NCI-H345 treated with DMSO at 0.1 percent for 48 hours (cell line): ENCODE measurements around the gene NAXD.
"Not testable (repeated sequence)": the region's sequence is repeated elsewhere in the genome, so short reads cannot be mapped to it uniquely, and the experiment has no call there.

Experiments
- DNase-seq: peaks from one replicate; lab custom pipeline; 2025; ENCODE audit not compliant: unreplicated experiment; lab: John Stamatoyannopoulos, UW

The NAXD gene

DNA sequence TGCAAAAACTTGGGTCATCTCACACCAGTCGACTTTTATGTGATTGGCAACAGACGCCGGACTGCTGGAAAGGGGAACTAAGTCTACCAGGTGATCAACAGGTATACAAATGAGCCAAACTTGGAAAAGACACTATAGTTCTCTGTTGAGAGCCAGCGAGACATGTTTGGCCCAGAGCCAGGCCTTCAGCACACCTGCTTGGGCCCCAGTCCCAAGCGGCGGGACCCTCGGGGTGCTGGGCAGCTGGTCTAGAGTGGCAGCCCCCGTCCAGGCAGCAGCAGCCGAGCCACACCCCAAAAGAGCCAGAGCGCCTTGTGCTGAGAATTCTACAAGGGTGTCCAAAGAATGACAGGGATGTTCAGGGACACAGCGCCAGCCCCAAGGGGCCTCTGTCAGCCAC, 28.0 kb downstream of the NAXD start:
- no peak for DNase-seq

DNA sequence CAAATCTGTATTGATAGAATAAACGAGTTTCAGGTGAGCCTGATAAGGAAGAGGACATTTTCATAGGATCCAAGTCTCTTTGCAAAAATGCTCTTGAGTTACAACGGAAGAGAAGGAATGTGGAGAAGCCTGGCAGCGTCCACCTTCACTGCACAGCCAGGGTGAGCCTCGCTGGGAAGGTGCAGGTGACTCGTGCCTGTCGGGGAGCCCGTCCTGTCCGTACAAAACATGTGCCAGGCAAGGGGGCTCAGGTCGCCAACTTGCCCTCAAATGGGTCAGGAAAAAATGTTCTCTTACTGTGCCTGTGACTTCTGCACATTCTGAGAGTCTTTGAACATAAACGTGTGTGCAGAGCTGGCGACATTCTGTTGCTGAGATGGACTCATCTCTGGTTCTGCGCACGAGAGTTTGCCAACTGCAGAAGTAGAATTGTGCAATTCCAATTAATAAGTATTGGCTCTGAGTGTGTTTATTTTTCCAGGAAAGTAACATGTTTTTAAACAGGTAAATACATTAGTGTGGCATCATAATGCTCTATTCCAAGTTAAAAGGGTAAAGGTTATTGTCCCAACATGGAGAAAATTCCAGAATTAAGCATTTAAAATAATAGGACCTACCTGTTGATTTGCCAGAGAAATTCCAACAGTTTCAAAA, 28.6 kb downstream of the NAXD start:
- DNase-seq = no peak

DNA sequence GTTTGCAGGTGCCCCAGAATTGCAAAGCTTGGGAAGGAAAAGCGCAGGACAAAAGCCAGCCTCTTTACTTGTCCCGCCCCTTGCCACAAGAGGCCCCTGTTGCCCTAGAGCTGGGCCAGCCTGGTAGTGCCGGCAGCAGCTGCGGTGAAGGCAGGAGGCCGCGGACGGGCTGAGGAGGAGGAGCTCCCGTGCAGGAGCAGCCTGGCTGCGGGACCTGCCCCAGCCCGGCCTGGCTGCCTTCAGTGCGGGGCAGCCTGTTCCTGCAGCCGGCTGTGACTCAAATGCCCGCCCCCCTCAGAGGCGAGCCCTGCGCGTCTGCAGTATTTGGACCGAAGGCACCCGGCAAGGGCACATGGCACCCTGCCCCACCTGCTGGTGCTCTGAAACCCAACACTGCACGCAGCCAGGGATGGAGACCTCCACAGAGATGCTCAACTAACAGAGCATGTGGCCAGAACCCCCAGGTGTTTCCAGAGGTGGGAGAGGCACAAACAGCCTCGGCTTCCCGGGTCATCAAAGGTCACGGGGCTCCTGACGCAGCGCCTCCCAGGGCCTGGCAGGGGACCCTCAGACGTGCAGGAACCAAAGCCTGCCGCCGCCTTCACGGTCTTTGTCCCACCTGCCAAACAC, 29.7 kb downstream of the NAXD start:
- no peak for DNase-seq

DNA sequence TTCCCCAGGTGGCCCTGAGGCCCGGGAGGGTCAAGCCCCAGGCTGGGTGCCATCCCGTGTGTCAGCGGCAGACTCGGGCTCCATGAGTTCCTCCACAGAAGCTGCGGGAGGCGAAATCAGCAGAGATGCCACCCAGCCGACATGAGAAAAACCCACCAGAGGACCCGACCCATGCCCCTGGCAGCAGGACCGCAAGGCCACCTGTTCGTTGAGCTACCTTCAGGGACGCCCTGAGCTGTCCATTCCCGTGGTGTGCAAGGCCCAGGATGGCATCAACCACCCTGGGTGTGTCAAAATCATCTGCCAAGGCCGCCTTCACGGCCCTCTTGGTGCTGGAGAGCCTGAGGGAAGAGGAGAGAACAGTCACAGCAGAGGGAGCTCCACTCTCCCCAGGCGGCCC, 30.4 kb downstream of the NAXD start:
- DNase-seq = no peak

DNA sequence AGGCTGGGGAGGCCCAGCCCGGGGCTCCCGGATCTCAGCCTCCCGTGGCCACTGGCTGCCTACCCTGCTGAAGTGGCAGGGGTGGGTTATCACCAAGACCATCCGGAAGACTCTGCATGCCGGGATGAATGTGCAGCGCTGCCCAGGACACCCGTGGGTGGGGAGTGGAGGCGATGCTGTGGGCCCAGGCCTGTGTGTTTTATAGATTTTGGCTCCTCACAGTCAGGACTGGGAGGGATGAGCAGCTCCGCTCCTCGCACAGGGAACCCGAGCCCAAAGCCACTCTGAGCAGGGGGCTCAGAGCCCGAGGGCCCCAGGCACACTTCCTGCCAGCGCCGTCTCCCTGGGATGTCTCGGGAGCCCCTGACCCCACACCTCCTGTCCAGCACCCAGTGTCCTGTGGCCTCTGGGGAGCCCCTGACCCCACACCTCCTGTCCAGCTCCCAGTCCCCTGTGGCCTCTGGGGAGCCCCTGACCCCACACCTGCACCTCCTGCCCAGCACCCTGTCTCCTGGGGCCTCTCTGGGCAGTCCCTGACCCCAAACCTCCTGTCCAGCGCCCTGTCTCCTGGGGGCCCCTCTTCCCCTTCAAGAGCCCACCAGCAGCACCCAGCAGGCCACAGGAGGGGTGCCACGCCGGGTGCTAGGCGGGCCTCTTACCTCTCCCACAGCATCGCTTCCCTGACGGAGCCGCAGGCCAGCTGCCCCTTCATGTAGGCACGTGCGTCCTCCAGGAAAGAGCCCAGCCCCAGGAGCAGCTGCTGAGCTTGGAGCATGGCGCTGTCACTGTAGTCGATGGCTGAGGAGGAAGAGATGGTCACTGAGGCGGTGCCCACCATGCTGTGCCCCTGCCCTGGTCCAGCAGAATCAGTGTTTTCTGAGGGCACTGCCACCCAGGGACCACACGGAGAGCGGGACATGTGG, 31.4 kb downstream of the NAXD start:
- no peak for DNase-seq

DNA sequence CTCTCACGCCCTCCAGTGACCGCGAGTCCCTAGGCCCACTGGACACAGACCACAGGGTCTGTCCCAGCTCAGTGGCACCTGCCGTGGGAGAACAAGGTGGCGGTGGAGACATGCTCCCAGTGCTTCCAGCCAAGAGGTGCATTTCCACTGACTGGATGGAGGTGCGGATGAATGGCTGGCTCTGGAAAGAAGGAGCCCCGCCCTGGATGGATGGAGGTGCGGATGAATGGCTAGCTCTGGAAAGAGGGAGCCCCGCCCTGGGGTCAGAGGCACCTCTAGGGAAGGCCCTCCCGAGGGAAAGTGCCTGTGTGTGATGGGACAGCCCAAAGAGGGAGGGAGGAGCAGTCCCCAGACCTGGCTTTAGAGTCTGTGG, 32.0 kb downstream of the NAXD start:
- no peak for DNase-seq

DNA sequence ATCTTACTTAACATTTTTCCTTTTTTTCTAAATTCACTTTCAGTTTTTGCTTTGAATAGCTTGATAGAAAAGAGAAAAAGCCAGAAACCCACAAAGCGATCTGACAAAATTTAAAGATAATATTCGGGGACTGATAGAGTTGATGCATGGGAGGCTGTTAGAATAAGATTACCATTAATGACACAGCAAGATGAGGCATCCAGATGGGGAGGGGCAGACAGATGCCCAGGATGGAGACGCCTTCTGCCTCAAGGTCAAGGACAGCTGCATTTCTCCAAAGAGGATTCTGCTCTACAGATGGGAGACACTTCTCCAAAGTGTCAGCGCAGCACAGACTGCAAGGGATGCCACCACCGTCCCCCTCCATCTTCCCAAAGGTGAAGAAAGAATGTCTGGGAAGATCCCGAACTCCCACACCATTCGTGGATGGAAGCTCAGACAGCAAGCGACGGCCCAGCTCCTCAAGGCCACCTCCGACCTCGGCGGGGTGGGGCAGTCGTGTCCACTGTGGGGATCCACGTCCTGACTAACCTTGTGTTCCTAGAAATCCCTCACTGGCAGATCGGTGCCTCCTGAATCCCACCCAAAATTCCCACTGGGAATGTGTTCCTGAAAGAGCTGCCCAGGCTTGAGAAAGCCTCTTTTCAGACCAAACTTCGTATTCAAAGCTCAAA, 32.9 kb downstream of the NAXD start:
- no peak for DNase-seq

DNA sequence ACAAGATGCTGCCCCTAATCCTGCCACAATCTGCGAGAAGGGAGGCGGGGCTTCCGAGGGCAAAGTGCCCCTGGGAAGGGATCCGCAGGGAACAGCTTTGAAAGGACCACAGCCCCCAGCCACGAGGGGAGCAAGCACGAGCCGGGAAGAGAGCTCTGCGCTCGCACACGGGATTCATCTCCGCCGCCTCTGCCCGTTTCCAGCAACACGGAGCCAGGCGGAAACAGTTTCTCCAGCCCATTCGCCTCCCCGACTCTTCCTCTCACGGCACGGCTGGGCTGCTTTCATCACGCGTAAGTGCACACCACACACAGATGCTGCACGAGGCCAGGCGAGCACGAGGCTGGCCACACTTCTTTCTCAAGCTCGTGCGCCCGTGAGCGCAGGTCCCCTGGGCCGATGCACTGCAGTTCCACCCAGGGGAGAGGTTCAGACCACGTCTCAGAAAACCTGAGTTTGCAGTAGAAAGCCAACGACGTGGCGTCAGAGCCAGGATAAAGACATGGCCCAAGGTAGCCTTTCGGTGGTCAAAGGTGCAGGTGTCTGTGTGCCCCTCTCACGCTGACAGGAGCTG, 33.6 kb downstream of the NAXD start:
- DNase-seq = no peak

DNA sequence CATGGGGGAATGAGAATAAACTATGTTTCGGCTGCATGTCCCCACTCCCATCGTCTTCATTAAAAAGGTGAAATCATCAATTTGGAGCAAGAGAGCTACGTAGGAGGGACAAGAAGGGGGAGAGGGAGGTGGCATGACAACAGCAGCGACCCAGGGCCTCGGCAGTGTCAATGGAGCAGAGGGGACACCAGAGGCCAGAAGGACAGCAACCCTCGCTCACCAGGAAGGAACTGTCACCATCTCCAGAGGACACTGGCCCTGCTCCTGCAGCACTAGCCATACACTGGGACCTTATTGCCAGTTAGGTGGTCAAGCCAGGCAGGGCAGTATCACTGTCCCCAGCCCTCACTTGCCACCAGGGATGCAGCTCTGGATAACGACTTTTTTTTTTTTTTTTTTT, 34.2 kb downstream of the NAXD start:
- no peak for DNase-seq

DNA sequence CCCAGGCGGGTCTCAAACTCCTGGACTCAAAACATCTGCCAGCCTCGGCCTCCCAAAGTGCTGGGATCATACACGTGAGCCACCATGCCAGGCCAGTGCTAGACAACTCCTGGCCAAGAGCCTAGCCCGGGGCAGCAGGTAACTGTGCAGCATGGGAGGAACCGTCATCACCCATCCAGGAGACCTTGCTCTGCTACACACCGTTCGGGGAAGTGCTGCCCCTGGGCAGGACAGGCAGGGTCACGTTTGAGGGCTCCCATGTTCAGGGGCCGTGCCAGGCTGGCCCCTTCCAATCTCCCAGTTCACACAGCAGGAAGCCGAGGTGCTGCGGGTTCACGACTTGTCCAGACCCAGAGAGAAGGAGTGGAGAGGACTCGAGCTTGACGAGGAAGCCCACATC, 35.1 kb downstream of the NAXD start:
- DNase-seq = no peak

DNA sequence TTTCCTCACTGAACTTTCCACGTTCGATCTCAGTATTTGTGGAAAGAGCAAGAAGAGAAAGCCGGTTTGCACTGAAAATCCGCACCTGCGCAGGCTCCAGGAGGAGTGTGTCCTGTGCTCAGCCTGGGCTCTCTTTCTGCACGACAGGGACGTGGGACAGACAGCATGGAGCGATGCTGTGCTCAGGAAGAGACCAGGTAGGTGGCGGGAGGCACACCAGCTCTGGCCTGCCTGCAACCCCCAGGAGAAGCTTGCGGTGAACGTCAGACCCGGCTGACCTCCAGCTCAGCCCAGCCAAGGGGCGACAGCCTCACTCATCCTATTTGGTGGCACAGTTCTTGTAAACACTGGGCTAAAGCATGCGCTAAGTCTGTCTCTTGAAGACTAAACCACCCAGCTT, 35.9 kb downstream of the NAXD start:
- no peak for DNase-seq

DNA sequence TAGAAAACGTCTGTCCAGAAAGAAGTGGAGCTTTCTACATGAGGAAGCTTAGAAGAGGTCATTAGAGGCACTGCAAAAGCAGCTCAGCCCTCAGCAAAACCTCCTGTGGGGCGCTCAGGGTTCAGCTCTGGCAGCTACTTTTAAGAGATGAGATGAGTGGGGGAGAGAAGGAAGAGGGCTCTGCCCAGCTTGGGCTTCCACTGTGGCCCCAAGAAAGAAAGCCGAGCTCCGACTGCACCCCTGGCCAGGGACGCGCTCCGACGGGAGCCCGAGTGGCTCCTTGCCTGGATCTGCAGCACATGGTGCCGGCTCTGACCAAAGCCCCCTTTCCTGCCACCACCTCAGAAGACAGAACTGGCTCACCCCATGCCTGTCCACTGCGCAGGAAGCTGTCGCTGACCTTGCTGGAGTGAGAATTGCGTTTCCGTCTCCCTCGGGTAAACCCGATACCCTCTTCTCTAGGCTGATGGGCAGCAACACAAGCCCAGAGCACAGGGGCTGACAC, 36.4 kb downstream of the NAXD start:
- no peak for DNase-seq

DNA sequence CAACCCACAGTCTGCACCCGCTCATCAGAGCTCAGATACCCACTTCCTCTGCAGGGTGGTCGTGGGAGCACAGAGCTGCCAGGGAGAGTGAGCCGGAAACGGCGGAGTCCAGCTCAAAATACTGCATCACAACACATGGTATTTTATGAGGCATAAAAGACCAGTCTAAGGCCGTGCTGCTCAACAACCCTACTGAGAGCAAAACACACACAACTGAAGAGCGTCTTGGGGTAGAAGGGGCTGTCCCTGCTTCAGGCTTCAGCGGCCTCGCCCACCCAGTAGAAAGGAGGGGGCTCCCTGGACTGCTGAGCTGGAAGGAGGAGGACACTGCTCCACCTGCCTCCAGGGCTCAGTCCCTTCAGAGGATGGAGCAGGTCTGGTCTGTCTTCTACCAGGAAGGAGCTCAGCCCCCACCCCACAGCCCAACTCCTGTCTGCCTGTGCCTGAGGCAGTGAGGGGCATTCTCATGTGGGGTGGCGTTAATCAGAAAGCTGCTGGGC, 36.9 kb downstream of the NAXD start:
- no peak for DNase-seq

DNA sequence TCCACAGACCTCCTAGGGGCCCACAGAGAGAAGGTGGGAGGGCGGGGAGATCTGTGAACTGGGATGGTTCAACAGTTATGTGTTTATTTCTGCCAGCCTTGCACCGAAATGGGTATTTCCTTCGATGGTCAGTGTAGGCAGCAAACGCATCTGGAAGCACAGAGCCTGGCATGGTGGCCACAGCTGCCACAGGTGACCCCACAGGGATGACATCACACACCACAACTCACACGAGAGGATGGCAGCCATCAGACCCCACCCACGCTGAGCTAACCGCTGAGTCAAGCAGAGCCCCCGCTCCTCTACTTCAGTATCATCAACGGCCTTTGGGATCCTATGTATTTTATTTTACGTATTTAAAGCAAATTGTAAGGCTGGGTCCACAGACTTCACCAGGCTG, 37.4 kb downstream of the NAXD start:
- no peak for DNase-seq

DNA sequence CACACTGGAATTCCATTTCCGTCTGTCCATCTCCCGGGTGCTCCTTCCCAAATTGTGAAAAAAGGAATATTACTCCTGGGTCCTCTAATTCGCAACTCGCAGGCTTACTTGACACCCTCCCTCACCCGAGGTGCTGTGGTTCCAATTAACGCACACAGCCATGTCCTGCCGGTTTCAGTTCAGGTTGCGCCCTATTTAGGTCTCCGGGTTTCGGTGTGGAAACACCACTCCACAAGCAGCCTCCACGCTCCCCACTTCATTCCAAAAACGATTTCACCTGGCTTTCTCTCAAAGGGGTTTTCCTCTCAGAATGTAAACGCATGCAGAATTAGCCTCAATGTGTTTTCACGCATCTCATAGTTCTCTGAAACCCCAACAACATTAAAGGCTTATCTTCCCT, 37.9 kb downstream of the NAXD start:
- no peak for DNase-seq

DNA sequence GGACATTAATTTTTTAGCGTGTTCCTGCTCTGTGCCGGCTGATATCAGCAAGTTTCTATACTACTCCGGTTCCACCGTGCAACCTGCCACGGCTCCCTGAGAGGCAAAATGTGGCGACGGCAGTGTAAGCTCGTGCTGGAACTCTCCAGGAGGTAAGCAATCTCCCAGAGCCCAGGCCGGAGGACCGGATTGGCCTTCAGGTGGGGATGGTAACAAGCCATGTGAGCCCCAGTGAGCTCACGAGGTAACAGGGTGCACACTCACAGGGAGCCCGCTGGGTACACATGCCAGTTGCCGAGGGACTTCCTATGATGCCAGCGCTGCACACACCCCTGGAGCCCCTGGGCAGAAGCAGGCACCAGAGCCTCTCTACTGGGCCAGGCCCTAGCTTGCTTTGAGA, 38.5 kb downstream of the NAXD start:
- DNase-seq = no peak

DNA sequence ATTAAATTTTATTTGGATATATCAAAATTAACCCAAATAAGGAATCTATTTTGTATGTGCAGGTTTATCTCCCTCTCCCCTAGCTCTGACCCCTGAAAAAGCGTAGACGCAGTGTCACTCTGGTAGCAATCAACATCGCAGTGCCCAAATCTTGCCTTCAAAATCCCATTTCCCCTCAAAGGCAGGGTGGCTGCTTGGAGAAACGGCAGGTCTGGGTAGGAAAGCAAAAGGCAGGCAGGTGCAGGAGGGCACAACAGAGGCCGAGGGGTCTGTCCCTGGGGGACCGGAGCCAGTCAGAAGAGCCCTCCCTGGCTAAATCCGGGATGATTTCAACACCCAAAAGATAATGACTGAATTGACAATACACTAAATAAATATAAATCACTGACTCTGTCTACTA, 41.9 kb downstream of the NAXD start:
- no peak for DNase-seq

DNA sequence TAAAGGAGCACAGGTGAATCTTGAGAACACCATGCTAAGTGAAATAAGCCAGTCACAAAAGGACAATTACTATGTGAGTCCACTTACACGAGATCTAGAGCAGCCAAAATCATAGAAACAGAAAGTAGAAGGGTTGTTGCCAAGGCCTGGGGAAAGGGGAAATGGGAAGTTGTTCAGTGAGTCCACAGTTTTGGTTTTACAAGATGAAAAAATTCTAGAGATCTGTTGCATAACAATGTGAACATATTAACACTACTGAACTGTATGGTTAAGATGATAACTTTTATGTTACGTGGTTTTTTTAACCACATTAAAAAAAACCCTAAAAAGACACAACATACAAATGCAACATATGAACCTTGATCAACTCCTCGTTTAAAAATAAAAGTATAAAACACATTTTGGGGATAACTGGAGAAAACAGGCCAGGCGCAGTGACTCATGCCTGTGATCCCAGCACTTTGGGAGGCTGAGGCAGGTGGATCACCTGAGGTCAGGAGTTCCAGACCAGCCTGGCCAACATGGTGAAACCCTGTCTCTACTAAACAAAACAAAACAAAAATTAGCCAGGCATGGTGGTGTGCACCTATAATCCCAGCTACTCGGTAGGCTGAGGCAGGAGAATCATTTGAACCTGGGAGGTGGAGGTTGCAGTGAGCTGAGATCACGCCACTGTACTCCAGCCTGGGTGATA, 43.0 kb downstream of the NAXD start:
- DNase-seq = not testable (repeated sequence)

DNA sequence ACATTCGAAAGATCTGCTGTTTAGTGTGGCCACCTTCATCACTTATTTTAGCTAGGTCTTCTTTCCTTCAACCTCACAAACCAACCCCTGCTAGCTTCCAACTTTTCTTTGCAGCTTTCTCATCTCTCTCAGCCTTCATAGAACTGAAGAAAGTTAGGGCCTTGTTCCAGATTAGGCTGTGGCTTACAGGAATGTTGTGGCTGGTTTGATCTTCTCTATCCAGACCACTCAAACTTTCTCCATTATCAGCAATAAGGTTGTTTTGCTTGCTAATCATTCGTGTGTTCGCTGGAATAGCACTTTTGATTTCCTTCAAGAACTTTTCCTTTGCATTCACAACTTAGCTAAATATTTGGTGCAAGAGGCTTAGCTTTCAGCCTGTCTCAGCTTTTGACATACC, 45.9 kb downstream of the NAXD start:
- DNase-seq = no peak

DNA sequence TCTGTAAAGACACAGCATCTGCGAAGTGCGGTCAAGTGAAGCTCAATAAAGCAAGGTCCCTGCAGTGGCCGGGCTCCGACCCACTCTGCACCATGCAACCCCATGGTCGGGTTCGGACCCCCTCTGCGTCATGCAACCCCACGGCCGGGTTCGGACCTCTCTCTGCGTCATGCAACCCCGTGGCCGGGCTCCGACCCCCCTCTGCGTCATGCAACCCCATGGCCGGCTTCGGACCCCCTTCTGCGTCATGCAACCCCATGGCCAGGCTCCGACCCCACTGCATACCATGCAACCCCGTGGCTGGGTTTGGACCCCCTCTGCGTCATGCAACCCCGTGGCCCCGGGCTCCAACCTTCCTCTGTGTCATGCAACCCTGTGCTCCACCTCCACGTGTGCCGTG, 46.7 kb downstream of the NAXD start:
- DNase-seq = no peak
